Fibroblast of lung (primary cell): Measurements from ENCODE around the gene RALGPS2. TPM values are rescaled to one million over a fixed set of nuclear protein-coding genes. Genes with fewer than 3 reads are reported as not detected.

Source experiments
- DNase-seq, 2 donors: peaks; one replicate each; pipeline versions ENCODE4 v3.0.0 to v3.0.0-alpha.2; 2010; ENCODE audit warnings: low read depth in 2 of 2
- H2AFZ ChIP-seq: 2 replicates; pipeline ENCODE4 v1.5.1; 2012; ENCODE audit warnings: low read length, control low read depth, inconsistent platforms
- H3K27ac ChIP-seq: 2 replicates; pipeline ENCODE4 v1.5.1; 2011; ENCODE audit warnings: low read length, control low read depth; ENCODE audit not compliant: insufficient read depth
- H3K27me3 ChIP-seq: 2 replicates; pipeline ENCODE4 v1.5.1; 2011; ENCODE audit warnings: mild to moderate bottlenecking, low read length; ENCODE audit not compliant: control insufficient read depth, insufficient read depth
- H3K36me3 ChIP-seq: 2 replicates; pipeline ENCODE4 v1.5.1; 2011; ENCODE audit warnings: low read length; ENCODE audit not compliant: control insufficient read depth, insufficient read depth
- H3K4me1 ChIP-seq: 2 replicates; pipeline ENCODE4 v1.5.1; 2011; ENCODE audit warnings: low read length; ENCODE audit not compliant: control insufficient read depth, insufficient read depth; ENCODE audit errors: extremely low read depth
- H3K4me2 ChIP-seq: 2 replicates; pipeline ENCODE4 v1.5.1; 2011; ENCODE audit warnings: low read length, control low read depth; ENCODE audit not compliant: insufficient read depth; ENCODE audit errors: extremely low read depth
- H3K4me3 ChIP-seq, 4 experiments: fragments of 200-600 bp in 1 of 4; sonication (generic) in 1 of 4; replicated peaks in 1 of 4; 2 replicates each; pipeline ENCODE4 v1.5.1; 2011 to 2016; ENCODE audit warnings: low read length in 4 of 4, low read depth in 3 of 4, mild to moderate bottlenecking in 3 of 4, control low read depth in 2 of 4, inconsistent platforms in 1 of 4, mixed read lengths in 1 of 4; ENCODE audit not compliant: insufficient read depth in 1 of 4; ENCODE audit errors: control extremely low read depth in 1 of 4
- H3K79me2 ChIP-seq: 2 replicates; pipeline ENCODE4 v1.5.1; 2012; ENCODE audit warnings: mild to moderate bottlenecking, low read length, inconsistent platforms; ENCODE audit not compliant: control insufficient read depth, insufficient read depth
- H3K9ac ChIP-seq: 2 replicates; pipeline ENCODE4 v1.5.1; 2011; ENCODE audit warnings: mild to moderate bottlenecking, low read length, control low read depth; ENCODE audit not compliant: insufficient read depth
- H3K9me3 ChIP-seq: 2 replicates; pipeline ENCODE4 v1.5.1; 2012; ENCODE audit warnings: low read depth, low read length; ENCODE audit not compliant: control insufficient read depth, insufficient read depth
- H4K20me1 ChIP-seq: 2 replicates; pipeline ENCODE4 v1.5.1; 2011; ENCODE audit warnings: low read length; ENCODE audit not compliant: control insufficient read depth, insufficient read depth; ENCODE audit errors: extremely low read depth
- EZH2 ChIP-seq: IDR thresholded peaks from 2 replicates; pipeline ENCODE4 v1.5.1; 2012; ENCODE audit warnings: low read length, control low read depth, mild to moderate bottlenecking; ENCODE audit errors: missing control alignments
- polyA plus RNA-seq, 2 donors: library from polyadenylated mRNA; depleted of rRNA in 1 of 2; stranded (reverse) in 1 of 2; unstranded in 1 of 2; fragments of >200 nt; gene quantifications; 2 replicates each; pipeline ENCODE4 v1.2.1, GENCODE V29; 2011 to 2012; ENCODE audit warnings: missing spikeins in 1 of 2
- total RNA-seq: library from RNA; depleted of rRNA; stranded (reverse); fragments of >200 nt; gene quantifications from 2 replicates; pipeline ENCODE4 v1.2.1, GENCODE V29; 2014
- TF ChIP-seq, protein P1 (sequence below), 2 donors: IDR thresholded peaks in 1 of 2; conservative IDR thresholded peaks in 1 of 2; 1 replicate in 1 of 2; 2 replicates in 1 of 2; pipeline ENCODE4 v1.5.1; 2011 to 2012; ENCODE audit warnings: low read length in 2 of 2, control low read depth in 1 of 2, inconsistent platforms in 1 of 2, low read depth in 1 of 2, mild to moderate bottlenecking in 1 of 2

The RALGPS2 gene
- total and polyA plus RNA-seq, 2 donors (not counting 1 experiment from before 2014, with no cell fraction given) = 53.8 to 69.7 TPM

DNA sequence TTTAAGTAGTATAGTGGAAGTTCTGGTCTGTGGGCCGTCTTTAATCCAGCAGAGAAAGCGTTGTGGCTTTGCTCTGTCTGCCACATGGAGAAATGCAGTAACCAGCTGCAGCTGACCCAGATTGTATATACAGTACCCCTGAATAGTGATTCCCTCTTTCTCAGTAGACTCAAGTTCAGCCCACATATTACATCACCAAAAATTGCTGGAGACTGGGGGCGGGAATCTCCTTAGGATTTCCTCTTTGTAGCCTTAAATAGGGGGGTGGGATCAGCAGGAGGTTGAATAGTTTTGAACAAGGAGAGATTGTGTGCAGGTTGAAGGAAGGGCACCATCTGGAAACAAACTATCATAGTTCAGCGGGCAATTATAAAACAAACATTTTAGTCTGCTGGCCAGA is 145.9 kb downstream of the RALGPS2 start, which contains the start of gene ANGPTL1:
Gene ANGPTL1, minus strand, starts transcription at position 134 of the 400 bp plus-strand sequence. CDS start 5,301 bp downstream, outside the sequence.
- no peak within 1 kb of the TSS for H3K27ac ChIP-seq
- H4K20me1 ChIP-seq = no peaks in the 10 kb centered on the region
- H2AFZ ChIP-seq = no peak within 1 kb of the TSS
- H3K9ac ChIP-seq = no peak within 1 kb of the TSS
- H3K27me3 ChIP-seq = no peaks in the 10 kb centered on the region
- H3K79me2 ChIP-seq = no peaks in the 10 kb centered on the region
- peak within 1 kb of the TSS; percentile 30 for H3K4me2 ChIP-seq
- peak within 1 kb of the TSS in 2 of 4 experiments; percentile 11 to 24 for H3K4me3 ChIP-seq
- H3K9me3 ChIP-seq = no peaks in the 10 kb centered on the region
- TF ChIP-seq EZH2 = no peak
- TF ChIP-seq, protein P1, sequence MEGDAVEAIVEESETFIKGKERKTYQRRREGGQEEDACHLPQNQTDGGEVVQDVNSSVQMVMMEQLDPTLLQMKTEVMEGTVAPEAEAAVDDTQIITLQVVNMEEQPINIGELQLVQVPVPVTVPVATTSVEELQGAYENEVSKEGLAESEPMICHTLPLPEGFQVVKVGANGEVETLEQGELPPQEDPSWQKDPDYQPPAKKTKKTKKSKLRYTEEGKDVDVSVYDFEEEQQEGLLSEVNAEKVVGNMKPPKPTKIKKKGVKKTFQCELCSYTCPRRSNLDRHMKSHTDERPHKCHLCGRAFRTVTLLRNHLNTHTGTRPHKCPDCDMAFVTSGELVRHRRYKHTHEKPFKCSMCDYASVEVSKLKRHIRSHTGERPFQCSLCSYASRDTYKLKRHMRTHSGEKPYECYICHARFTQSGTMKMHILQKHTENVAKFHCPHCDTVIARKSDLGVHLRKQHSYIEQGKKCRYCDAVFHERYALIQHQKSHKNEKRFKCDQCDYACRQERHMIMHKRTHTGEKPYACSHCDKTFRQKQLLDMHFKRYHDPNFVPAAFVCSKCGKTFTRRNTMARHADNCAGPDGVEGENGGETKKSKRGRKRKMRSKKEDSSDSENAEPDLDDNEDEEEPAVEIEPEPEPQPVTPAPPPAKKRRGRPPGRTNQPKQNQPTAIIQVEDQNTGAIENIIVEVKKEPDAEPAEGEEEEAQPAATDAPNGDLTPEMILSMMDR (conservative IDR thresholded peaks at IDR 0.05 in 1 of 2, IDR thresholded peaks at IDR 0.05 in 1 of 2; ENCODE audit: low read depth in 1 of 2, low read length in 2 of 2) = no peak
- no peaks in the 10 kb centered on the region for H3K36me3 ChIP-seq
- peaks cover 8% of the 10 kb centered on the region for H3K4me1 ChIP-seq
- DNase-seq = peak; percentile 64 to 68

DNA sequence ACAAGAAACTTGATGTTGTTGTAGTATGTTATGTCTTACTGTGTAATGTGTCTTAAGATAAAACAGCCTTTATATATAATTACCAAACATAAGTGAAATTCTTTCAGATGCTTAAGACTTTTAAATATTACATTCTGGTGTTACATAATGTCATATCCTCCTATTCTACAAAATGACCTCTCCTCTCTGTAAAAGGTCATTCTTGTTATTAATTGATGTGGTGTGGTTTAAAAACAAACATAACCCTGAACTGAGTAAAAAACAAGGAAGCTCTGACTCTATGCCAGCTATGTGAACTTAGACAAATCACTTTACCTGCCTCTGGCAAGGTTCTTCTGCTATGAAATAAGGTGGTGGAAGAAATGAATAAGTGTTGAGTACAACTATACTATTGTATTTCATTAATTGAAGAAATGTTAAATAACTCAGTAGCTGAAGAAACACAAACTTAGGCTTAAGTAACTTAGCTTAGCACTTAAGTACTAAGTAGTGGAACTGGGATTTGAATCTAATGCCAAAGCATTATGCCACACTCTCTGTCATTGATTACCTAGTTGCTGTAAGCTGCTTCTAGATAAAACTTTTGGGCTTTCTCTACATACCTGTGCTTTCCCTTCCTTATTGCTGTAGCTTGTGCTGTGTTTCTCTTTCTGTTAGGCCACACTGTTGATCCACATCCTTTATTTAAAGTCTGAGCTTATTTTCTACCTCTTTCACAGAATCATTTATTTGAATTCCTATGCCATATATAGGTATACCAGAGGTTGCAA is 146.7 kb downstream of the RALGPS2 start:
- H2AFZ ChIP-seq = no peak overlapping the region
- H3K4me2 ChIP-seq = no peak overlapping the region
- DNase-seq = no peak

DNA sequence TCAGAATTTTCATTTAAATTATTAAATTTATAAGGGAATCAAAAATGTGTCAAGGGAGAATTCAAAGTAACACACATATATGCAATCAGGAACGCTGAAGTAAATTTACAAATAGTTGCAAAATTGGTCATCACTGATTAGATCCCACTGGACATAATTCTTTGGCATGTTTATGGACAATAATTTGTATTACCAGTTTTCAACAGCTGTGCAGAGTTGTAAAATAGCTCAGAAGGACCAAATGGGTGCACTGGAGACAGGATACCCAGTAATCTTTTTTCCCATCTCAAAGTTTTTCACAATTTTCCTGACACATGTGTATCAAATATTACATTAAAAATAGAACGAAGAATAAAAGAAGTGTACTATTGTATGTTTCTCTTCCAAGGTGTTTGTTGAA is 149.9 kb downstream of the RALGPS2 start:
- no peak overlapping the region for H3K9ac ChIP-seq
- peaks cover 8% of the 10 kb centered on the region for H3K4me1 ChIP-seq
- H4K20me1 ChIP-seq = no peaks in the 10 kb centered on the region
- H3K36me3 ChIP-seq = no peaks in the 10 kb centered on the region
- no peaks in the 10 kb centered on the region for H3K27me3 ChIP-seq
- H3K79me2 ChIP-seq = no peaks in the 10 kb centered on the region
- H3K27ac ChIP-seq = no peak overlapping the region
- H3K4me3 ChIP-seq = no peak overlapping the region
- DNase-seq = no peak
- no peak for TF ChIP-seq EZH2
- TF ChIP-seq, protein P1 (conservative IDR thresholded peaks at IDR 0.05 in 1 of 2, IDR thresholded peaks at IDR 0.05 in 1 of 2; ENCODE audit: low read depth in 1 of 2, low read length in 2 of 2) = no peak
- H3K9me3 ChIP-seq = no peaks in the 10 kb centered on the region
- no peak overlapping the region for H3K4me2 ChIP-seq
- no peak overlapping the region for H2AFZ ChIP-seq

More for the DNA sequence above, 146.7 kb downstream of the RALGPS2 start:
- H3K9me3 ChIP-seq = no peaks in the 10 kb centered on the region
- H3K79me2 ChIP-seq = no peaks in the 10 kb centered on the region
- no peaks in the 10 kb centered on the region for H3K27me3 ChIP-seq
- H4K20me1 ChIP-seq = no peaks in the 10 kb centered on the region
- no peak overlapping the region for H3K4me3 ChIP-seq
- H3K27ac ChIP-seq = no peak overlapping the region
- no peaks in the 10 kb centered on the region for H3K36me3 ChIP-seq
- H3K4me1 ChIP-seq = peaks cover 8% of the 10 kb centered on the region
- TF ChIP-seq, protein P1 (conservative IDR thresholded peaks at IDR 0.05 in 1 of 2, IDR thresholded peaks at IDR 0.05 in 1 of 2; ENCODE audit: low read depth in 1 of 2, low read length in 2 of 2) = no peak
- TF ChIP-seq EZH2 = no peak
- H3K9ac ChIP-seq = no peak overlapping the region
